Endothelial cell of umbilical vein (primary cell): ENCODE measurements around the gene ARHGEF7.

Source experiments
- EZH2 ChIP-seq: IDR thresholded peaks from 2 replicates; pipeline ENCODE4 v1.6.1; 2012; ENCODE audit warnings: borderline replicate concordance, low read depth, mild to moderate bottlenecking, moderate library complexity, low read length, inconsistent platforms; ENCODE audit not compliant: severe bottlenecking
- FOS ChIP-seq: IDR thresholded peaks from 2 replicates; pipeline ENCODE4 v1.6.1; 2011; ENCODE audit warnings: mild to moderate bottlenecking, low read length, moderate library complexity, borderline replicate concordance; ENCODE audit not compliant: insufficient read depth
- JUN ChIP-seq: IDR thresholded peaks from 2 replicates; pipeline ENCODE4 v1.6.1; 2011; ENCODE audit warnings: borderline replicate concordance, low read depth; ENCODE audit not compliant: insufficient read length, insufficient read depth
- POLR2A ChIP-seq: IDR thresholded peaks from 2 replicates; pipeline ENCODE4 v1.6.1; 2012; ENCODE audit warnings: low read depth, mild to moderate bottlenecking, control low read depth, low read length
- TF ChIP-seq, protein P1 (sequence below), 2 donors: IDR thresholded peaks; 1 replicate in 1 of 2; 2 replicates in 1 of 2; pipeline ENCODE4 v1.5.1; 2011; ENCODE audit warnings: low read length in 2 of 2, mild to moderate bottlenecking in 2 of 2, moderate library complexity in 2 of 2, control low read depth in 1 of 2, inconsistent platforms in 1 of 2, low read depth in 1 of 2; ENCODE audit not compliant: insufficient read depth in 1 of 2; ENCODE audit errors: extremely low read depth in 1 of 2
- TF ChIP-seq, protein P2 (sequence below): IDR thresholded peaks from 2 replicates; pipeline ENCODE4 v1.6.1; 2011; ENCODE audit not compliant: insufficient read depth, insufficient read length

DNA sequence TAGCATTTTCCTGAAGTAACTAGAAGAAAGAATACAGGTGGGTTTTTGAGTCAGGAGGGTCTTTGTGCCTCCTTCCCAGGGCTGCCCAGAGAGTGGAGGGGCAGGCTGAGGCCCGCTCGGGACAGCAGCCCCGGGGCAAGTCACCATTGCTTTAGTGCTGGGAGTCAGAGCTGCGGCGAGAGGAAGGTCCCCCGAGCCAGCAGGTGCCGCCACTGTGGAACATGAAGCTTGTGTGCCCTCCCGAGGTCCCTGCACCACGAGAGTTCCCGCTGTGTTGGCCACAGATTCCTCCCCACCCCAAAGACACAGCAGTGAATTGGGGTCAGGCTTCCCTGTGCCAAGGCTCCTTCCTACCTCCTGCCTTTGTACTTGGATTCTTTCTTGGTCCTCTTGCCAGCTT lies 154.4 kb downstream of the ARHGEF7 start:
- TF ChIP-seq POLR2A (no peak), JUN (no peak), EZH2 (no peak), FOS (no peak)
- TF ChIP-seq, protein P1, sequence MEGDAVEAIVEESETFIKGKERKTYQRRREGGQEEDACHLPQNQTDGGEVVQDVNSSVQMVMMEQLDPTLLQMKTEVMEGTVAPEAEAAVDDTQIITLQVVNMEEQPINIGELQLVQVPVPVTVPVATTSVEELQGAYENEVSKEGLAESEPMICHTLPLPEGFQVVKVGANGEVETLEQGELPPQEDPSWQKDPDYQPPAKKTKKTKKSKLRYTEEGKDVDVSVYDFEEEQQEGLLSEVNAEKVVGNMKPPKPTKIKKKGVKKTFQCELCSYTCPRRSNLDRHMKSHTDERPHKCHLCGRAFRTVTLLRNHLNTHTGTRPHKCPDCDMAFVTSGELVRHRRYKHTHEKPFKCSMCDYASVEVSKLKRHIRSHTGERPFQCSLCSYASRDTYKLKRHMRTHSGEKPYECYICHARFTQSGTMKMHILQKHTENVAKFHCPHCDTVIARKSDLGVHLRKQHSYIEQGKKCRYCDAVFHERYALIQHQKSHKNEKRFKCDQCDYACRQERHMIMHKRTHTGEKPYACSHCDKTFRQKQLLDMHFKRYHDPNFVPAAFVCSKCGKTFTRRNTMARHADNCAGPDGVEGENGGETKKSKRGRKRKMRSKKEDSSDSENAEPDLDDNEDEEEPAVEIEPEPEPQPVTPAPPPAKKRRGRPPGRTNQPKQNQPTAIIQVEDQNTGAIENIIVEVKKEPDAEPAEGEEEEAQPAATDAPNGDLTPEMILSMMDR (IDR thresholded peaks at IDR 0.05; ENCODE audit: extremely low read depth in 1 of 2, insufficient read depth in 1 of 2, low read depth in 1 of 2, low read length in 2 of 2) = no peak
- TF ChIP-seq, protein P2, sequence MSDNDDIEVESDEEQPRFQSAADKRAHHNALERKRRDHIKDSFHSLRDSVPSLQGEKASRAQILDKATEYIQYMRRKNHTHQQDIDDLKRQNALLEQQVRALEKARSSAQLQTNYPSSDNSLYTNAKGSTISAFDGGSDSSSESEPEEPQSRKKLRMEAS = no peak
